AG09319 (cell line): ENCODE measurements around the gene ILF3.

ENCODE experiments used
- DNase-seq: peaks from one replicate; pipeline ENCODE4 v3.0.0-alpha.2; 2010; ENCODE audit warnings: low read depth; ENCODE audit errors: extremely low read depth
- TF ChIP-seq, protein P1 (sequence below): IDR thresholded peaks from 2 replicates; pipeline ENCODE4 v1.5.1; 2011; ENCODE audit warnings: low read depth, mild to moderate bottlenecking, inconsistent platforms, low read length, moderate library complexity

Gene ILF3

DNA sequence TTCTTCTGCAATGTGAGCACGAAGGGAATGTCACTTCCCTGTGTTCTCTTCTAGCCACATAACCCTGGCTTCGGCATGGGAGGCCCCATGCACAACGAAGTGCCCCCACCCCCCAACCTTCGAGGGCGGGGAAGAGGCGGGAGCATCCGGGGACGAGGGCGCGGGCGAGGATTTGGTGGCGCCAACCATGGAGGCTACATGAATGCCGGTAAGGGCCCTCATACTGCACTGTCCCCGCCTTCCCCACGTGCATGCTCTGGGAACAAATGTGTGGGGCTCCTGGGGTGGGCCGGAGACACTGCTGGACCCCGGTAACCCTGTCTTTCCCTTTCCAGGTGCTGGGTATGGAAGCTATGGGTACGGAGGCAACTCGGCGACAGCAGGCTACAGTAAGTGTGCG is 29.4 kb downstream of the ILF3 start:
- no peak for DNase-seq
- TF ChIP-seq, protein P1, sequence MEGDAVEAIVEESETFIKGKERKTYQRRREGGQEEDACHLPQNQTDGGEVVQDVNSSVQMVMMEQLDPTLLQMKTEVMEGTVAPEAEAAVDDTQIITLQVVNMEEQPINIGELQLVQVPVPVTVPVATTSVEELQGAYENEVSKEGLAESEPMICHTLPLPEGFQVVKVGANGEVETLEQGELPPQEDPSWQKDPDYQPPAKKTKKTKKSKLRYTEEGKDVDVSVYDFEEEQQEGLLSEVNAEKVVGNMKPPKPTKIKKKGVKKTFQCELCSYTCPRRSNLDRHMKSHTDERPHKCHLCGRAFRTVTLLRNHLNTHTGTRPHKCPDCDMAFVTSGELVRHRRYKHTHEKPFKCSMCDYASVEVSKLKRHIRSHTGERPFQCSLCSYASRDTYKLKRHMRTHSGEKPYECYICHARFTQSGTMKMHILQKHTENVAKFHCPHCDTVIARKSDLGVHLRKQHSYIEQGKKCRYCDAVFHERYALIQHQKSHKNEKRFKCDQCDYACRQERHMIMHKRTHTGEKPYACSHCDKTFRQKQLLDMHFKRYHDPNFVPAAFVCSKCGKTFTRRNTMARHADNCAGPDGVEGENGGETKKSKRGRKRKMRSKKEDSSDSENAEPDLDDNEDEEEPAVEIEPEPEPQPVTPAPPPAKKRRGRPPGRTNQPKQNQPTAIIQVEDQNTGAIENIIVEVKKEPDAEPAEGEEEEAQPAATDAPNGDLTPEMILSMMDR, result no peak

DNA sequence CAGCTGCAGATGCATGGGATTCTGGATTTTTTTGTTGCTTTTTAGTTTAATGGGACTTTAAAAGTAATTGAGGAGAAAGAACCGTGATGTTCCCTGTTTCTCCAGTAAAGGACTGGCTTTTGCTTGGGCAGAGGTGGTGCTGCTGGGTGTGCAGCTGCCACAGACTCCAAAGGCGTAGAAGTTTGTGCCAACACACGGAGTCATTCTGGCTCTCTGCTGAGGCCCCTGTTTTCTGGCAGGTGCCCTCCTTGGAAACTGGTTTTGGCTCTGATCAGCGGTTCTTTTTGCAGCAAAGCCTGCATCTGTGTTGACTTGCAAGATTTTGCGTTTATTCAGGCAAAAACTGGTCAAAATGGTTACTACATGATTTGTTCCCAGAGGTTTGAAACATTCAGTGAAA is 31.1 kb downstream of the ILF3 start:
- TF ChIP-seq, protein P1, result no peak
- DNase-seq, result no peak

DNA sequence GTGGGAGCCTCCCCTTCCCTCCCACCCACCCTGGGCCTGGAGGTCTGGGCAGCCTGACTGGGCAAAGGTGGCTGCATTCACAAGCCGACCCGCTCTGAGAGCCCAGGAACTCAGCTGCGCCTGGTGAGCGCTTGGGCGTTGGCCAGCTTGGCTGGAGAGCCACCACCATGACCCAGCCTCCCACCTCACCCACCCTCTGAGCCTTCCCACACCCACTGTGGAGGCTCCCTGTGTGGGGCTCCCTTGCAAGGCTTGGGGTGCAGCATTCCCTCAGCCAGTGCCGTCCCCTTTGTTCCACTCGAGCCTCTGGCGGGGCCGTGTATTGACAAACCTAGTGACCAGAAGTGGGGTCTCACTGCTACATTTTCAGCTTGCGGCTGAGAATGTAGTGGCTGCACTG is 32.0 kb downstream of the ILF3 start:
- DNase-seq, result no peak
- TF ChIP-seq, protein P1, result no peak

DNA sequence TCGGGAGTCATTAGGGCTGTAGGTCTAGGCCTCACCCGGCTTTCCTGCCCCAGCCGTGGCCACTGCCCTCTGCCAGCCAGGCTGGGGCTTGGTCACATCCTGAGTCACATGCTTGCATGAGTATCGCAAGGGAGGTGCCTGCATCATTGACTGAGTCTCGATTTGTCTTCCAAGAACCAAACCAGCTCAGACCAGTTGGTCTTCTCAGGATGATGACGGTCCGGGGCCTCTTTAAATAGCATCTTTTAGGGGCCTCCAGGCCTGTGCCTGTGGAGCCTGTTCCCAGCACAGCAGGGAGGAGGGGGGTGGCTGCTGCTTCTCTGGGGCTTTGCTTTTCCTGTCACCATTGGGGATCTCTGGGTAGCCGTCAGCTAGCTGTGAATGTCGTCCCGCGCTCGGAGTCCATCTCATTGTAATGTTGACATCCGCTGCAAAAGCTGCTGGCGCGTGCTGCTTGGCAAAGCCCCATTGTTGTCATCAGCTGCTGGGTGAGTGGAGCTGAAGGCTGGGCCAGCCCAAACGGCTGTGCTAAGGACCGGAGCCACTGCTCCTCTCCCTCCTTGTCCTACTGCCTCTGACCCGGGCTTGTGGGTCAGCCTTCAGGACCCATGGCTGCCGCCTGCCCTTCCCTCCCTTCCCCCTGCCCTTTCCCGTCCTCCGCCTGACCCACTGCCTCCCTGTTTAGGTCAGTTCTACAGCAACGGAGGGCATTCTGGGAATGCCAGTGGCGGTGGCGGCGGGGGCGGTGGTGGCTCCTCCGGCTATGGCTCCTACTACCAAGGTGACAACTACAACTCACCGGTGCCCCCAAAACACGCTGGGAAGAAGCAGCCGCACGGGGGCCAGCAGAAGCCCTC is 32.7 kb downstream of the ILF3 start:
- no peak for DNase-seq
- TF ChIP-seq, protein P1, result no peak

DNA sequence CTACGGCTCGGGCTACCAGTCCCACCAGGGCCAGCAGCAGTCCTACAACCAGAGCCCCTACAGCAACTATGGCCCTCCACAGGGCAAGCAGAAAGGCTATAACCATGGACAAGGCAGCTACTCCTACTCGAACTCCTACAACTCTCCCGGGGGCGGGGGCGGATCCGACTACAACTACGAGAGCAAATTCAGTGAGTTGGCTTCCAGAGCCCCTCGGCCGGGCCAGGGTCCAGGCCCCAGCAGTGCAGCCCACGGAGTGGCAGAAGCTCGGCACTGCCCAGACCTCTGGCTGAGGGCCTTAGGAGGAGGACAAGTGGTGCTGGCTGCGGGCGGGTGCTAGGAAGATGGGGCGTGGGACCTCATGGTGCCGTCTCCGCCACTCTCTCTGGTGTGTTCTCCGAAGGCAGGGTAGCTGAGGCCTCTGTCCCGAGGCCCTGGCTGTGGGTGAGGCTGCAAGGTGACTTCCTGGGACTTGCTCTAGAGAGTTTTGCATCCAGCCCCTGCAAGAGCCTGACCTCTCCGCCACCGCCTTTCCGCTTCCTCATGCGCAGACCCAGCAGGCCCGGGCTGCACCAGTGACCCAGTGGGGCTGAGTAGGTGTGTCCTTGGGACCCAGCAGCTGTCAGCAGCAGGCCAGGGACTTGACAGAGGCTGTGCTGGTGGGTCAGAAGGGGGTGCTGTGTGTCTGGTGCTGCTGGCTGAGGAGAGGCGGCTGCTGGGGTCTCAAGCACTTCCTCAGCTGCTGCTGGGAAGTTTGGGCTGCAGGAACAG is 33.6 kb downstream of the ILF3 start:
- TF ChIP-seq, protein P1, result no peak

DNA sequence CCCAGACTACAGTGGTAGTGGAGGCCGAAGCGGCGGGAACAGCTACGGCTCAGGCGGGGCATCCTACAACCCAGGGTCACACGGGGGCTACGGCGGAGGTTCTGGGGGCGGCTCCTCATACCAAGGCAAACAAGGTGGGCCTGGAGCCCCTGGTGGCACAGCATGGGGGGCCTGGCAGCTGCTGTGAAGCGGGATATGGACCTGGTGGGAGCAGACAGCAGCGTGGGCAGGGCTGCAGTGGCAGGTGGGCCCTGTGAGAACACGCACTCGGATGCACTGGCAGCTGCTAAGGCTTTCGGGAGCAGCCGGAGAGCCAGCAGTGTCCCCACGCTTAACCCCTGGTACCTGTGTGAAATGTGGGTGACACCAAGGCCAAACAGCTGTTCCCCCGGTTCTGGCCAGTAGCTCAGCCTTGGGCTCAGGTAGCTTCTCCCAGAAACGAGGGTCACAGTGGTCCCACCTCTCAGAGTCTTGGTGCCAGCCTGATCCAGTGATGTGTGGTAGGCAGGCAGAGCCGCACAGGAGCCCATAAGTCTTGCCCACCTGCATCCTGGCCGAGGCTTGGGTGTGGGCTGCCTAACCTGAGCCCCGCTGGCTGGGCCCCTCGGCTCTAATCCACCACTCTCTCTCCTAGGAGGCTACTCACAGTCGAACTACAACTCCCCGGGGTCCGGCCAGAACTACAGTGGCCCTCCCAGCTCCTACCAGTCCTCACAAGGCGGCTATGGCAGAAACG is 34.6 kb downstream of the ILF3 start:
- no peak for DNase-seq
- TF ChIP-seq, protein P1, result no peak

More for the DNA sequence above, 33.6 kb downstream of the ILF3 start:
- DNase-seq, result no peak
